ENCODE results near the gene CGNL1.

DNA sequence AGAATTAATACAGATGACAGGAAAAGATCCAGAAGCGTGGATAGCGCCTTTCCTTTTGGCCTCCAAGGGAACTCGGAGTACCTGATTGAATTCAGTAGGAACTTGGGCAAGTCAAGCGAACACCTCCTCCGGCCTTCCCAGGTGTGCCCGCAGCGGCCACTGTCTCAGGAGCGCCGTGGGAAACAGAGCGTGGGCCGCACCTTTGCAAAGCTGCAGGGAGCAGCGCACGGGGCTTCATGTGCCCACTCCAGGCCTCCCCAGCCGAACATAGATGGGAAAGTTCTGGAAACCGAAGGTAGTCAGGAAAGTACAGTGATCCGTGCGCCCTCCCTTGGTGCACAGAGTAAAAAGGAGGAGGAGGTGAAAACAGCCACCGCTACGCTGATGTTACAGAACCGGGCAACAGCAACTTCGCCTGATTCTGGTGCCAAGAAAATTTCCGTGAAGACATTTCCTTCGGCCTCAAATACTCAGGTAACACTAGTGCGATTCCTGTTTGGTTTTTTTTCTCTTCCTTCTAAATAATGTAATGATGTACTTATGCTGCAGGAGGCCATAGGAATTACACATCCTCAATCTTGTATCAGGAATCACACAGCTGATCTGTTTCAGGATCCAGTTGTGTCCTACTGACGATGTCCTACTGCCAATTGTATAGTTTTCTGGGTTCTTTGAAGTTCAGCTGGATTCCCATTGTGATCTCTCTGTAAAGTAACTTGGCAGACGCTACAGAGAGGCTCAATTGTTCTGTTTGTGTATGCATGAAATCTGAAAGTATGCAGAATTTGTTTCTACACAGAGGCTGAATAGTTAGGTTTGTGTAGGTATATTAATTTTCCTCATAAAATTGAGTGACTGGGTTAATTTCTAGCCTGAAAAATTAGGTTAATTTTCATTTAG is 63.1 kb downstream of the CGNL1 start:
- TF ChIP-seq, protein P1, sequence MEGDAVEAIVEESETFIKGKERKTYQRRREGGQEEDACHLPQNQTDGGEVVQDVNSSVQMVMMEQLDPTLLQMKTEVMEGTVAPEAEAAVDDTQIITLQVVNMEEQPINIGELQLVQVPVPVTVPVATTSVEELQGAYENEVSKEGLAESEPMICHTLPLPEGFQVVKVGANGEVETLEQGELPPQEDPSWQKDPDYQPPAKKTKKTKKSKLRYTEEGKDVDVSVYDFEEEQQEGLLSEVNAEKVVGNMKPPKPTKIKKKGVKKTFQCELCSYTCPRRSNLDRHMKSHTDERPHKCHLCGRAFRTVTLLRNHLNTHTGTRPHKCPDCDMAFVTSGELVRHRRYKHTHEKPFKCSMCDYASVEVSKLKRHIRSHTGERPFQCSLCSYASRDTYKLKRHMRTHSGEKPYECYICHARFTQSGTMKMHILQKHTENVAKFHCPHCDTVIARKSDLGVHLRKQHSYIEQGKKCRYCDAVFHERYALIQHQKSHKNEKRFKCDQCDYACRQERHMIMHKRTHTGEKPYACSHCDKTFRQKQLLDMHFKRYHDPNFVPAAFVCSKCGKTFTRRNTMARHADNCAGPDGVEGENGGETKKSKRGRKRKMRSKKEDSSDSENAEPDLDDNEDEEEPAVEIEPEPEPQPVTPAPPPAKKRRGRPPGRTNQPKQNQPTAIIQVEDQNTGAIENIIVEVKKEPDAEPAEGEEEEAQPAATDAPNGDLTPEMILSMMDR (IDR thresholded peaks at IDR 0.05) = no peak
- no peak for TF ChIP-seq EHMT2 (IDR thresholded peaks at IDR 0.05; ENCODE audit: low read depth)
